ENCODE data around the gene SNU13.

- TF ChIP-seq CTCF (IDR thresholded peaks at IDR 0.05; ENCODE audit: borderline replicate concordance, extremely low read depth, low read length, poor library complexity, severe bottlenecking): no peak
- TF ChIP-seq EZH2 (IDR thresholded peaks at IDR 0.05; ENCODE audit: borderline replicate concordance, low read depth, low read length, severe bottlenecking): no peak
These were observed 50.5 kb downstream of the SNU13 start for GRCh38 chr22:41638124-41638523.
